Astrocyte of the spinal cord (primary cell): Measurements from ENCODE around the gene C3orf33.

ENCODE experiments used
- DNase-seq: peaks from one replicate; pipeline ENCODE4 v3.0.0; 2011; ENCODE audit warnings: low read depth, low spot score
- H3K4me3 ChIP-seq: 2 replicates; pipeline ENCODE4 v1.5.1; 2011; ENCODE audit warnings: low read depth, mild to moderate bottlenecking, low read length, moderate library complexity
- in situ Hi-C: cut with HindIII; loops from 2 replicates; pipeline ENCODE4 v1.10.0; 2017; ENCODE audit warnings: low sequenced_read_pairs
- TF ChIP-seq, protein P1 (sequence below): IDR thresholded peaks from 2 replicates; pipeline ENCODE4 v1.5.1; 2012; ENCODE audit warnings: low read depth, mild to moderate bottlenecking, low read length, inconsistent platforms

C3orf33 gene

DNA sequence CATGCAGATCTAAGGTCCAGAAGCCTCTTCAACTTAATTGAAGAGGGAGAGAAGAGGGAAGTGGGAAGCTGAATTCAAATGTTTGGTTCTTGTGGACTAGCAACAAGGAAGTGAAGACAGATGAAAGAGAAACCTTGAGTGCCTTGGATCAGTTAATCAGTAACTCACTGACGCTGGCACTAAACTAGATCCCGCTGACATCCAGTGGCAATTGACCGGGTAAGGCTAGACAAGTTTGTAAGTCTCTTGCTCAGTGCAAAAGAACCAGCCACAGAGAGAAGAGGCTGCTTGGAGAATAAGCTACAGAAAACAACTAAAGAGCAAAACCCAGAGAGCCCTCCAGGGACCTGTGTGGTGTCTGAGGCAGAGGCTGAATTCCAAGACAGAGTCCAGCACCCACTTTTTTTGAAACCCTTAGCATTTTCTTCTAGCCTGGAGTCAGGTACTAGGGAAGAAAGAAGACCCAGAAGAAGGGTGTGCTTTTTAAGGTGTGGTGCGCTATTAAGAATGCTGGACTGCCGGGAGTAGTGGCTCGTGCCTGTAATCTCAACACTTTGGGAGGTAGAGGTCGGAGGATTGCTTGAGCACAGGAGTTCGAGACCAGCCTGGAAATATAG is 68.1 kb downstream of the C3orf33 start:
- no peak overlapping the region for H3K4me3 ChIP-seq
- DNase-seq, result no peak
- in situ Hi-C loops, result no loop called here
- TF ChIP-seq, protein P1, sequence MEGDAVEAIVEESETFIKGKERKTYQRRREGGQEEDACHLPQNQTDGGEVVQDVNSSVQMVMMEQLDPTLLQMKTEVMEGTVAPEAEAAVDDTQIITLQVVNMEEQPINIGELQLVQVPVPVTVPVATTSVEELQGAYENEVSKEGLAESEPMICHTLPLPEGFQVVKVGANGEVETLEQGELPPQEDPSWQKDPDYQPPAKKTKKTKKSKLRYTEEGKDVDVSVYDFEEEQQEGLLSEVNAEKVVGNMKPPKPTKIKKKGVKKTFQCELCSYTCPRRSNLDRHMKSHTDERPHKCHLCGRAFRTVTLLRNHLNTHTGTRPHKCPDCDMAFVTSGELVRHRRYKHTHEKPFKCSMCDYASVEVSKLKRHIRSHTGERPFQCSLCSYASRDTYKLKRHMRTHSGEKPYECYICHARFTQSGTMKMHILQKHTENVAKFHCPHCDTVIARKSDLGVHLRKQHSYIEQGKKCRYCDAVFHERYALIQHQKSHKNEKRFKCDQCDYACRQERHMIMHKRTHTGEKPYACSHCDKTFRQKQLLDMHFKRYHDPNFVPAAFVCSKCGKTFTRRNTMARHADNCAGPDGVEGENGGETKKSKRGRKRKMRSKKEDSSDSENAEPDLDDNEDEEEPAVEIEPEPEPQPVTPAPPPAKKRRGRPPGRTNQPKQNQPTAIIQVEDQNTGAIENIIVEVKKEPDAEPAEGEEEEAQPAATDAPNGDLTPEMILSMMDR, result no peak

DNA sequence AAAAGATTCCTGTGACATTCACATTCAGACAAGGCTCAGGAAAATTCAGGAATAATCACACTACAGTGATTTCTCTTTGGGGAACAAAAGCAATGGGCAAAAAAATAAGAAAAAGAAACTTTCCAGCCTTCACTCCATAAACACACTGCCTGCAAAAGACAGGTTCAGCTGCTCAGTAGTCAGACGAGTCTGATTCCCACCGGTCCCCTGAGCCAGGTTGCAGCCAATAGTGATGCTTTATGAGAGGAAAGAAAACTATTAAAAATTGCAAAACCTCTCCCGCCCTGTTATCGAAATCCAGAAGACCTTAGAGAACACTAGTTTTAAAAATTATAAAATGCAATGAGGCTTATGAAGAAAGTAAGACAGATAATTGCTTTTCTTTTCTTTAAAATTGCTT is 69.7 kb downstream of the C3orf33 start:
- in situ Hi-C loops, result no loop called here
- TF ChIP-seq, protein P1, result no peak
- DNase-seq, result no peak
- H3K4me3 ChIP-seq, result no peak overlapping the region

DNA sequence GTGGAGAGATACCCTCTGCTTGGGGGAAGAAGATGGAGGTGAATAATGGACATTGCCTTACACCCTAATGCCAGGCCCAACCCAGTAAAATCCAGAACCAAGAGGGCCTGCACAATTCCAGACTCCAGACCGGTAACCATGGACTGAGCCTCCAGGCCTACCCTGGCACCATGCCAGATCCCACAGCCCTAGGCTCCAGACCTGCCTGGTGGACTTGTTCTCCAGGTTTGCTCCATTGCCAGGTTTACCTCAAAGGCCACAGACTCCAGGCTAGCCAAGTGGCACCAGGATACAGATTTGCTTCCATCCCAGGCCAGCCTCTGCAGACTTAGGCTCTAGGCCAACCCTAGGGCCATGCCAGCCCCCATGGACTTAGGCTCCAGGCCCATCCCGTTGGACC is 75.2 kb downstream of the C3orf33 start:
- in situ Hi-C loops, result no loop called here
- no peak overlapping the region for H3K4me3 ChIP-seq
- no peak for DNase-seq
- TF ChIP-seq, protein P1, result no peak

DNA sequence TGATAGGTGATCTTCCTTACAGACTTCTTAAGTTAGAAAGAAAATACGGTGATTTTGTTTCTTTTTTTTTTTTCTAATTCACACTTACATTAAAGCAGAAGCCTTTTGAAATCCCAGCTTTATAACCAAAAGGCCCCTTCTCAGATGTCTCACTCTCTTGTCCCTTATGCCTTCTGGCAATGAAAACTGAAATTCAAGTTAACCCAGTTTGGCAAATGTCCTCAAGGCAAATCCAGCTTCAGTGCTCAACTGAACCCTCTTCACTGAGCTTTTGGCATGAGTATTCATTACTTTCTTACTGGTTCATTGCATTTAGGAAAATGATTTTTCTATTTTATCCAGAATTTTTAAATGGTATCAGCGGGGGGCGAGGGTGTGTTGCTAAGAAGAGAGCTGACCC is 78.2 kb downstream of the C3orf33 start:
- TF ChIP-seq, protein P1, result no peak
- H3K4me3 ChIP-seq, result no peak overlapping the region
- in situ Hi-C loops, result no loop called here

DNA sequence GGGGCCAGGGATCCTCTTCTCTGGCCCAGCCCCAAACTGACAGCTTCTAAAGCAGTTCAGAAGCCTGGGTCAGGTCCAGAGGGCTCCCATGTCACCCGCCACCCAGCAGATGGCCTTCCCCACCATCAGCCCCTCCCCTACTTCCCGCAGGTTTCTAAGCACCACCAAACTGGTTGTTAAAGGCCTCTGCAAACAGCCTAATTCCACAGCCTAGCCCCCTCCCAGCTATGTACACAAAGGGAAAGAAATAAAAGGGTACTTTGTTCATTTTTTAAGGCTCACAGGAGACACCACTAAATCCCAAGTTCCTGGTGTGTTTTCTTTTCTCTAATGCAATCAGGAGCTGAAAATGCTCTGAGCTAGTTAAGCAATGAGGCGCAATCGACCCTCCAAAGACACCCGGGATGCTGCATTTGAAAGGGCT is 91.8 kb downstream of the C3orf33 start:
- in situ Hi-C loops, result no loop called here
- TF ChIP-seq, protein P1, result no peak
- no peak for DNase-seq
- H3K4me3 ChIP-seq, result no peak overlapping the region

More for the DNA sequence above, 78.2 kb downstream of the C3orf33 start:
- DNase-seq, result no peak
